ENCODE measurements around the gene CYP26C1.

Gene CYP26C1

GRCh38 chr10:93064874-93065660 is 4.5 kb downstream of the CYP26C1 start:
- no peak for DNase-seq

- DNase-seq: no peak
These were observed 5.3 kb downstream of the CYP26C1 start for GRCh38 chr10:93065675-93066543.

- DNase-seq: no peak
These were observed 5.9 kb downstream of the CYP26C1 start for GRCh38 chr10:93066544-93066913.

GRCh38 chr10:93067443-93068365 is 7.1 kb downstream of the CYP26C1 start:
- DNase-seq: no peak

- DNase-seq: no peak
These were observed 8.0 kb downstream of the CYP26C1 start for GRCh38 chr10:93068411-93069244.

GRCh38 chr10:93069245-93069561 is 8.6 kb downstream of the CYP26C1 start:
- no peak for DNase-seq

GRCh38 chr10:93070378-93071176 is 10.0 kb downstream of the CYP26C1 start:
- DNase-seq: no peak

GRCh38 chr10:93071177-93071472 is 10.5 kb downstream of the CYP26C1 start:
- DNase-seq: no peak

GRCh38 chr10:93071674-93072224 is 11.2 kb downstream of the CYP26C1 start:
- no peak for DNase-seq

GRCh38 chr10:93072225-93072712 is 11.7 kb downstream of the CYP26C1 start:
- DNase-seq: no peak

- no peak for DNase-seq
These were observed 12.3 kb downstream of the CYP26C1 start for GRCh38 chr10:93072713-93073538.

- no peak for DNase-seq
These were observed 13.0 kb downstream of the CYP26C1 start, which contains the start of gene CYP26A1 for GRCh38 chr10:93073539-93074146. TSS of gene CYP26A1 (plus strand) at chr10:93073893. CDS start at chr10:93073935, 42 bp downstream.

GRCh38 chr10:93074147-93074596 is 13.6 kb downstream of the CYP26C1 start:
- DNase-seq: no peak

GRCh38 chr10:93074597-93075368 is 14.2 kb downstream of the CYP26C1 start:
- no peak for DNase-seq

- no peak for DNase-seq
These were observed 15.0 kb downstream of the CYP26C1 start for GRCh38 chr10:93075369-93076221.

- DNase-seq: no peak
These were observed 16.3 kb downstream of the CYP26C1 start for GRCh38 chr10:93076871-93077270.

GRCh38 chr10:93077860-93078337 is 17.3 kb downstream of the CYP26C1 start:
- DNase-seq: no peak
